Measurements from ENCODE around the gene B3GNT3.

DNA sequence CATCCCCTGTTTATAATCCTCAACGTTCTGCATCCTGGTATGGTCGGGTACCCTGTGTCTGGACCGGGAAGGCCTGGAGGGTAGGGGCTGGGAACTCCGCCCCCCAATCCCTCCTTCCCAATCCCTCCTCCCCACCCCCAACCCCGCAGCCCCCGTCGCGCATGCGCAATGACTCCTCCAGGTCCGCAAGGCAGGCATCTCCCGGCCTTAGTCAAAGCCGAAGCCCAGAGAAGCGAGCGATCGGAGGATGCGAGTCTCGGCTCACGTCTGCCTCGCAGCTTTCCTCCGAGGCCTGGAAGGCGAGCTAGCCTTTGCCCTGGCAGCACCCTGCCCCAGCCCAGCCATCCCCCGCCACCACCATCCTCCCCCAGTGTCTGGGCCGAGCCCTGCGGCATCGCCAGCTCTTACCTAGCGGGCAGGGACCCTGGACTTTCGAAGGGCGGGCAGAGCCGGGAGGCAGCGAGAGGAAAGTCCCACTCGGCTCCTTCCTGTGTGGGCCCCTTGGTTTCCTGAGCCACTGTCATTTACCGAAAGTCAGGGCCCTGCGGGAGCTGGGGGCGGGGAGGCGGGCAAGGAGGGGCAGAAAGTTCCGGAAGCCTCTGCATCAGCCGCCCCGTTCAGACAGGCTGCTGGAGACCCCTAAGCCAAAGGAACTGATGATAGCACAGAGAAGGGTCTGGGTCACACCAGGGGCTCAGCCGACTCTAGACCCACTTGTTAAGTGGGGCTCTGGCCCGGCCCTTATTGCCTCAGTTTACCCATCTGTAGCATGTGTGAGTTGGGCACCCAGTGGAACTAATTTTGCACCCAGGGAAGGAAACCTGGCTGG lies 52.8 kb downstream of the B3GNT3 start, which contains the start of gene JAK3:
- TF ChIP-seq, protein P1, sequence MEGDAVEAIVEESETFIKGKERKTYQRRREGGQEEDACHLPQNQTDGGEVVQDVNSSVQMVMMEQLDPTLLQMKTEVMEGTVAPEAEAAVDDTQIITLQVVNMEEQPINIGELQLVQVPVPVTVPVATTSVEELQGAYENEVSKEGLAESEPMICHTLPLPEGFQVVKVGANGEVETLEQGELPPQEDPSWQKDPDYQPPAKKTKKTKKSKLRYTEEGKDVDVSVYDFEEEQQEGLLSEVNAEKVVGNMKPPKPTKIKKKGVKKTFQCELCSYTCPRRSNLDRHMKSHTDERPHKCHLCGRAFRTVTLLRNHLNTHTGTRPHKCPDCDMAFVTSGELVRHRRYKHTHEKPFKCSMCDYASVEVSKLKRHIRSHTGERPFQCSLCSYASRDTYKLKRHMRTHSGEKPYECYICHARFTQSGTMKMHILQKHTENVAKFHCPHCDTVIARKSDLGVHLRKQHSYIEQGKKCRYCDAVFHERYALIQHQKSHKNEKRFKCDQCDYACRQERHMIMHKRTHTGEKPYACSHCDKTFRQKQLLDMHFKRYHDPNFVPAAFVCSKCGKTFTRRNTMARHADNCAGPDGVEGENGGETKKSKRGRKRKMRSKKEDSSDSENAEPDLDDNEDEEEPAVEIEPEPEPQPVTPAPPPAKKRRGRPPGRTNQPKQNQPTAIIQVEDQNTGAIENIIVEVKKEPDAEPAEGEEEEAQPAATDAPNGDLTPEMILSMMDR (IDR thresholded peaks at IDR 0.05; ENCODE audit: low read depth, low read length): no peak
- TF ChIP-seq EZH2phosphoT487 (IDR thresholded peaks at IDR 0.05; ENCODE audit: low read depth): no peak

Measured in OCI-LY3 (cell line).